Left lobe of liver (tissue), 2 donors: ENCODE measurements around the gene CDKL4. TPM values are rescaled to one million over a fixed set of nuclear protein-coding genes. Genes with fewer than 3 reads are reported as not detected.
"Not testable (repeated sequence)": the region's sequence is repeated elsewhere in the genome, so short reads cannot be mapped to it uniquely, and the experiment has no call there.

Experiments
- ATAC-seq: fragments of 200-7000 bp; cut with Tn5 transposase; one replicate; pipeline ENCODE4 v1.9.1; 2020; ENCODE audit warnings: mild to moderate bottlenecking, moderate library complexity
- DNase-seq: peaks from one replicate; pipeline ENCODE4 v3.0.0-alpha.2; 2020; ENCODE audit warnings: low spot score
- total RNA-seq: library from RNA; stranded (reverse); gene quantifications from one replicate; pipeline ENCODE4 v1.2.1, GENCODE V29; 2021
- donor health status: DM: no; HTN: no; CAD: no; lungs with moderate emphysema.
- donor health status: DM: no; HTN: yes; CAD: no.

CDKL4 gene
- total RNA-seq, result not detected

DNA sequence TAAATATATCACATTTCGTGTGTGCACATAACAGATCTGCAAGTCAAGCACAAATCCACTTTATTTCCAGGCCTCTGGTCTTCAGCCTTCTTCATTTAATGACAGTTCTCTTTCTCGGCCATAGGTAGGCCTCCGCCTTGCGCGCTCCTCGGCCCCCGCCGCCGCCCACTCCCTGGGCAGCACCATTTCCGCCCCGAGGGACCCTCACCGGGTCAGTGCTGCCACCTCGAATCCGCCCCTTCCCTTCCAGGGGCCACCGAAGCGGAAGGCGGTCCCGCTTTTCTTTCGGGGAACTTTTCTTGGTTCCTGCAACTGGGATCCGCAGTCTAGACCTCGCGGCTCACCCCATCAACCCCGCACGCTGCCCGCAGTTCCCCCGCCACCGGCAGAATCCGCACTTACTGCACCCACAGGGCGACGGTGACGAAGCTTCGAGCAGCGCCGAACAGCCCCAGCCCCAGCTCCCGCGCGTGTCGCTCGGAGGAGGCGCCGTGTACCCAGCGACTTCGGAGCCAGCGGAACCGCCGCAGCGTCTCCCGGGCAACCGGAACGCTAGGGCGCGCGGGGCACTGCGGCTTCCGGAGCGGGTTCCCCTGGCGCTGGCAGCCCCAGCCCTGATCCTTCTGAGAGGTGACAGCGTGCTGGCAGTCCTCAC, at the start of gene CDKL4:
Gene CDKL4, minus strand, starts transcription at position 502 of the 655 bp plus-strand sequence.
- peak; percentile 40 for ATAC-seq
- no peak for DNase-seq

DNA sequence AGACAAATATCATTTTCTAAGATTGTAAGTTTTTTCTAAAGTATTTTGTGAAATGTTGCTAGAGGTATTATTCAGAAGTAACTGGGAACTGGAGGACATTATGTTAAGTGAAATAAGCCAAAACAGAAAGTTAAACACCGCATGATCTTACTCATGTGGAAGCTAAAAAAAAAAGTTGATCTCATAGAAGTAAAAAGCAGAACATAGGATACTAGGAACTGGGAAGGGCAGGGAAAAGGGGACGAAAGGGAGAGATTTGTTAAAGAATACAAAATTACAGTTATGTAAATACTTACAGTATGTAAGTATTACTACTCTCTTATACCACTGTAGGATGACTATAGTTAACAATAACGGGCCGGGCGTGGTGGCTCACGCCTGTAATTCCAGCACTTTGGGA, 46.7 kb upstream of the CDKL4 start:
- ATAC-seq (no peak), DNase-seq (no peak)

DNA sequence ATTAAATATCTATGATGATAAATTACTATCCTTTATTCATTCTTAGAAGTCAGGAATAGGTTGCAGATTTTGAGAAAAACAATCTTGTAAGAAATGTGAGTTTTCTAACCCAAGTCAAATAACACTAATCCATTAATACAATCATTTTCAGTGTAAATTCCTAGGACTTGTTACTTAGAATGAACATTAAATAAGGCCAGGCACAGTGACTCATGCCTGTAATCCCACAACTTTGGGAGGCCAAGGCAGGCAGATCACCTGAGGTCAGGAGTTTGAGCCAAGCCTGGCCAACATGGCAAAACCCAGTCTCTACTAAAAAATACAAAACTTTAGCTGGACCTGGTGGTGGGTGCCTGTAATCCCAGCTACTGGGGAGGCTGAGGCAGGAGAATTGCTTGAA, 45.8 kb upstream of the CDKL4 start:
- ATAC-seq (no peak), DNase-seq (no peak)

DNA sequence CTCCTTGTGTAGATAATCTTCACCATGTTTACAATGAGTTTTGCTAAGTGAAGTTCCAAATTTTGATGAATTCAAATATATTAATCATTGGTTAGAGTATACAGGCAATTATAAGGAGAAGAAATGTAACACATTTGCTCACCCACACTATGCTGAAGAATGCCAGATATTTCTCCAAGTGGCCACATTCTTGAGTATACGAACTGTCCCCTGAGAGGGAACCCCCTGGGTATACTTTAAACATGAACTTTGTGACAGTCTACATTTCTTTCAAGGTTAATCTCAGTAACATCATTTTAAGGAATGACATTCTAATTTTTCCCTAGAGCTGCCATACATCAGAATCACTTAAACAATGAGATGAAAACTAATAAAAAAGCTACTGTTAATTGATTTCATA, 39.8 kb upstream of the CDKL4 start:
- no peak for DNase-seq
- no peak for ATAC-seq

DNA sequence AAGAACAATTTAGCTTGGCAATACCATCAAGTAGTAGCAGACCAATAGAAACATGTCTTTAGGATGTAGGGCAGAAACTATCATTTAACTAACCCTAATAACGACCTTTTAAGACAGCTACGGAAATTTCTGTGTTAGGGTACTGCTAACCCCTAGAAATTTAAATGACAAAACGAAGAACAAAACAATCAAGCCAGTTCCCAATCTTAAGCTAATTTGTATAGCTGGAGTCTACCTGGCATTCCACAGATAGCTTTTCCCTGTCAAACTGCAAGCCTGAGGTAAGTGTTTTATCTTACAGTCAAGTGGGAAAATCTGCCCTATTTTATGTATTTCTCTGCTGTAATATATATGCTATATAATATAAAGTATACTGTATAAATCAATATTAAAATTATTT, 37.6 kb upstream of the CDKL4 start:
- ATAC-seq (no peak), DNase-seq (no peak)

DNA sequence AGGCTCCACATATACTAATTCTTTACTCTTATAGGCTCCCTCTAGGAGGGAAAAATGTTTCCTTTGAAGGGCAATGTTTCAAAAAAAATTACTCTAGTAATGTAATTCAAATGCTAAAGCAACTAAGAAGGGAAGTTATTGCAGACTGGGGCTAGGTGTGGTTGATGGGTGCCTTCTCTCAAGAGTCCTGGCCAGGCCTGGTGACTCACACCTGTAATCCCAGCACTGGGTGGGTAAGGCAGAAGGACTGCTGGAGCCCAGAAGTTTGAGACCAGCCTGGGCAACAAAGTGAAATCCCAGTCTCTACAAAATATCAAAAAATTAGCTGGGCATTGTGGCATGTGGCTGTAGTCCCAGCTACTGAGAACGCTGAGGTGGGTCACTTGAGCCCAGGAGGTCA, 31.2 kb upstream of the CDKL4 start:
- DNase-seq (no peak), ATAC-seq (no peak)

DNA sequence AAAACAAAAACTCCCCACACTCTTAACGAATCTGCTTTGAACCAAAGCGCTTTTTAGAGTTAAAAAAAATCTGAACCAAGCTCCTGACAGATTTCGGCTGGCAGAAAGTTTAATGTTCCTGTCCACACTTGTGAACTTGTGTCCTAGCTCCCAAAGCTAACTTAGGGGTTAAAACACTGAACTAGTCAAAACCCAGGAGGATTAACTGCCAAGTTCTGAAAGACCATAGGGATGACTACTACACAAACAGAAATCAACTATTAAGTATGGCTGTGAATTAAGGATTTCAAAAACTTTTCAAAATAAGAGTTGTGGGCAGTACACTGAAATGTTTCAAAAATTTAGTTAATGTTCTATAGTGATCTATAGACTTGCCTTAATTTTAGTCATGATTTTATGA, 26.2 kb upstream of the CDKL4 start:
- DNase-seq, result no peak
- no peak for ATAC-seq

DNA sequence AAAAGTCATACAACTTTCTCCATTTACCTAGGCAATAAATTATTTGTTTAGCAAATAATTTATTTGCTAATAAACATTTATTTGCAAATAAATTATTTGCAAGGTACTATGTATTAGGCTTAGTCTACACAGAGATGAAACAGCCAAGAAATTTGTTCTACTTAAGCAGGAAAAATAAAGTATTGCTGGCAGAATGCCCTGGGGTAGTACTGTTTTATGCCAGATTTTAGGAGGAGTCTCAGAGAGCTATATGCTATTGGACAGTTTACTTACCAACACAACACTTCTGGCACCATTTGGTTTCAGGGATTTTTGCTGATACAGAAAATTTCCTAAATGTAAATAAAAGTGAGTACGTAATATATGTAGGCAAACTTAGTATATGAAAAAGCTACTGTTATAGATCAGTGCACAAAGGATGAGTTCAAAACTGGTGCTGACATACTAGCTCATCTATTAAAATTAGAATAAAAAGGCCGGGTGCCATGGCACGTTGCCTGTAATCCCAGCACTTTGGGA, 23.2 kb upstream of the CDKL4 start:
- ATAC-seq, result no peak
- DNase-seq, result no peak

DNA sequence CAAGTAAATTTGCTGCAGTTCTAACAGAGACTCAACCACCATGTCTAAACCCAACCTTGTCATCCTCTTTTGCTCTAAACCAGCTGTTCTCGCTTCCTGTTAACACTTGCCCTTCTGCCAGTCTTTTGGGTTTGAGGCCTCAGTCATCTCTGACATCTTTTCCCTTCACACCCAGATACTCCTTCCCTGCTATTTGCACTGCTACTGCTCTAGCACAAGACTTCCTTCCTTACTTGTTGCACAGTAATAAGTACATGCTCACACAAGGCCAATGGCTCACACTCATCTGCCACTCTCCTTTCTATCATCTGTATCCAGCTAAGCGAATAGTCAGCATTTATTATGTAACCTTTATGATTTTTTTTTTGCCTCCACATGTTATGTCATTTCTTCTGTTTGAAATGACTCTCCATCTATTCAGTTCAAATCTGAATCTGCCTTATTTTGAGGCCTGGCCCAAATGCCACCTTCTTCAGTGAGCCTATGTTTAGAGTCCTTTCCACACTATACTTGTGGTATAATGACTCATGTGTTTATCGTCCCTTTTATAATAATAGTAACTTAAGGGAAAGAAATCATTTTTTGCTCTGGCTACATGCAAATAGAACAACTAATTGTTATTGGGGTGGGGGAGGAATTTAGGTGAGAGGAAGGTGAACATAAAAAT, 22.5 kb upstream of the CDKL4 start:
- no peak for DNase-seq
- no peak for ATAC-seq

DNA sequence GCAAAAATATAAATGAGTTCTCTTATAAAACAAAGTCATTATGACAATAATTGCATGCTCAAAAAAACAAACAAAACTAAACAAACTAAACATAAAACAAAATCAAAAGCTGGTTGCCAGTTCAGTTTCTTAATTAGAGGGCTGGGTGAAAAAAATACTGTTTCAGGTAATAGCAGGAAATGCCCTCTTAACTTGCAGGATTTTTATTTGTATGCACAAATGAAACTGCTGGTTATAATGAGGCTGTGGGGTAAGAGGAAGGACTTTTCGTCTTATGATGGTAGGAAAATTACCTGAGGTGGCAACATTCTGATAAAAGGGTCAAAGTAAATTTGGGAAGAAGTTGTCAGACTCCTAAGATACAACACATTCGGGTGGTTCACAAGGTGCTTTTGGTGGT, 21.5 kb upstream of the CDKL4 start:
- DNase-seq (no peak), ATAC-seq (no peak)

DNA sequence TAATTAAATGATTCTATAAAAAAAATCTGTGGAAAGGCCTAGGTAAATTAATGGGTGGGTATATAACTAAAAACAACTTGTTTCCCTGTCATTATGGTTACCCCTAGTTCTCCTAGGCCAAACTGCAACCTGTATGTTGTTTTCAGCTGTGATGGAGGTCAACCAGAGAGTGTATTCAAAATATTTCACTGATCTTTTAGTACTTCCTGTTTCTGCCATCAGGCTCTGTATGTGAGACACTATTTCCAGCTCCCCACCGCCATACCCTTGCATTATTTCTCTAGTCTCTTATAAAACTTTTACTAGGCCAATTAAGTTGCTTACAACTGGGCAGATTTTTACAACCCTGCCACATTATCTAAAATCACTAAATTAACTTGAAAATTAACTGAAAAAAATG, 21.0 kb upstream of the CDKL4 start:
- DNase-seq, result no peak
- no peak for ATAC-seq

DNA sequence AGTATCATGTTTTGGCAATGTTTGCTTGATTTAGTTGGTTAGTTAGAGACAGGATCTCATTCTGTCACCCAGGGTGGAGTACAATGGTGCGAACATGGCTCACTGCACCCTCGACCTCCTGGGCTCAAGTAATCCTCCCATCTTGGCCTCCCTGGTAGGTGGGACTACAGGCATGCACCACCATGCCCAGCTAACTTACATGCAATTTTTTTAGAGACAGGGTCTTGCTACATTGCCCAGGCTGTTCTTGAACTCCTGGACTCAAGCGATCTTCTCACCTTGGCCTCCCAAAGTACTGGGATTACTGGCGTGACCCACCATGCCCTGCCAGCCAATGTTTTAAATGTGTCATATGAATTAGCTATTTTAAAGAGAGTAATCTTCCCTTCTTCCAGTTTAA, 16.3 kb upstream of the CDKL4 start:
- DNase-seq (no peak), ATAC-seq (no peak)

DNA sequence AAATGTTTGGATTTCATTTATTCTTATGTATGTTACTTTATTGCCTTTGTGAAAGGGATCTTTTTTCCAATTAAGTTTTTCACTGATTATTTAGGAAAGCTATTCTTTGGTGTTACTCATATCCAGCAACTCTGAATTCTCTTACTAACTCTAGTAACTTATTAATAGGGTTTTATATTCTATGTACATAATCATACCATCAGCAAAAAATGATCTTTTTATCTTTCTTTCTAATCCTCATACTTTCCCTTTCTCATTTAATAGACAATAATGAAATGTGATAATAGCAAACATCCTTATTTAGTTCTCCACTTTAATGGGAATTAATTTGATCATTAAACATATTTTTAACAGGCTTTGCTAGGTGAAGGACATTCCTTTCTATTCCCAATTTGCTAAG, 12.3 kb upstream of the CDKL4 start:
- ATAC-seq (no peak), DNase-seq (no peak)

DNA sequence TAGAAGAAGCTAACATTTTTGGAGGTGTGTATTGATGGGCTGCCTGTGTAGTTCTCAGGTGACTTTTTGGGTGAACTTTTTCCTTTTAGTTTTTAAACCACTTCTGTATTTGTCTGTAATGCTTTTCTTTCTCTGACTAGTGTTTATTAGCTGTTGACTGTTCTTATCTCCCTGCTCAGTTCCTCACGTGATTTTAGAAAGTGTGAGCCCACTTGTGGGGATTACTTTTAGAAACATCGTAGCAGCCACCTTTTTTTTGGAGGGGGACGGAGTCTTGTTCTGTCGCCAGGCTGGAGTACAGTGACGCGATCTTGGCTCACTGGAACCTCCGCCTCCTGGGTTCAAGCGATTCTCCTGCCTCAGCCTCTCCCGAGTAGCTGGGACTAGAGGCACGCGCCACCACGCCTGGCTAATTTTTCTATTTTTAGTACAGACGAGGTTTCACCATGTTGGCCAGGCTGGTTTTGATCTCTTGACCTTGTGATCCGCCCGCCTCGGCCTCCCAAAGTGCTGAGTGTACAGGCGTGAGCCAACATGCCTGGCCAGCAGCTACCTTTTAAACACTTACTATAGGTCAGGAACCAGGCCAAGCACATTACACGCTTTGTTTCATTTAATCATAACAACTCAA, 9.2 kb upstream of the CDKL4 start:
- DNase-seq (no peak), ATAC-seq (no peak)

DNA sequence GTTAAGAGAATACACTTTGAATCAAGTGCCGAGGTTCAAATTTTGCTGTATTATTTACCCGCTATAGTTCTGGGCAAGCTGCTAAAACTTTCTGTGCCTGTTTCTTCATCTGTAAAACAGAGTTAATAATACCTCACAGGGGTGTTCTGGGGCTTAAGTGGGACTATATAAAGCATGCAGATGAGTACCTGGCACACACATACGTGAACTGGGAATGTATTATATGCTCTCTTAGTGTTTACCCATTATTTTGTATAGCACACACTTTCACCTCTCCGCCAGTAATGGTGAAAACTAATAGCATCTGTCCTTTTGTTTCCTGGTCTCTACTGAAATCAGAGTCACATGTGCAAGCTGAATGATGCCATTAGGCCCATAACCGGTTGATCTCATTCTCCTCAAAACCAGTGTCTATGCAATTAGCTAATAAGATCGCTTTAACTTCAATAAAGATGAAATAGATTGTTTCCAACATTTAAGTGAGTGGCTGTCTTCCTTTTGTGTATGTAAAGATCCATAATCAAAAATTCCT, 3.8 kb upstream of the CDKL4 start:
- ATAC-seq (no peak), DNase-seq (no peak)

DNA sequence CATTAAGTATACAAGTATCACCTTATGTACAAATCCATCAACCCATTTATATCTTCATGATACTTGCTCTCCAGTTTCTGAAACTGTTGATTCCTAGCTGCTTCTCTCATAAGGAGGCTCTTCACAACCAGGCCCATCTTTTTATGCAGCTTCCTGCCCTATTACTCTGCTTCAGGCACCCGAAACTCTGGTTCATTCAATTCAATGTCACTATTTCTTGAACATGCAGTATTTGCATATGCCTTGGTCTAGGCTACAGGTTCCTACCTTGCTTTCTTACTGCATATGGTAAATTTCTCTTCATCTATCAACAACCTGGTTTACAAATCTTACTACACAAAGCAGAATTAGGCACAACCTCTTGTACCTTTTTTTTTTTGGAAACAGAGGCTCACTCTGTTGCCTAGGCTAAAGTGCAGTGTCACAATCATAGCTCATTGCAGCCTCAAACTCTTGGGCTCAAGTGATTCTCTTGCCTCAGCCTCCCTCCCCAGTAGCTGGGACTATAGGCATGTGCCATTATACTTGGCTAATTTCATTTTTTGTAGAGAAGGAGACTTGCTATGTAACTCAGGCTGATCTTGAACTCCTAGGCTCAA, 2.7 kb upstream of the CDKL4 start:
- ATAC-seq (no peak), DNase-seq (no peak)

DNA sequence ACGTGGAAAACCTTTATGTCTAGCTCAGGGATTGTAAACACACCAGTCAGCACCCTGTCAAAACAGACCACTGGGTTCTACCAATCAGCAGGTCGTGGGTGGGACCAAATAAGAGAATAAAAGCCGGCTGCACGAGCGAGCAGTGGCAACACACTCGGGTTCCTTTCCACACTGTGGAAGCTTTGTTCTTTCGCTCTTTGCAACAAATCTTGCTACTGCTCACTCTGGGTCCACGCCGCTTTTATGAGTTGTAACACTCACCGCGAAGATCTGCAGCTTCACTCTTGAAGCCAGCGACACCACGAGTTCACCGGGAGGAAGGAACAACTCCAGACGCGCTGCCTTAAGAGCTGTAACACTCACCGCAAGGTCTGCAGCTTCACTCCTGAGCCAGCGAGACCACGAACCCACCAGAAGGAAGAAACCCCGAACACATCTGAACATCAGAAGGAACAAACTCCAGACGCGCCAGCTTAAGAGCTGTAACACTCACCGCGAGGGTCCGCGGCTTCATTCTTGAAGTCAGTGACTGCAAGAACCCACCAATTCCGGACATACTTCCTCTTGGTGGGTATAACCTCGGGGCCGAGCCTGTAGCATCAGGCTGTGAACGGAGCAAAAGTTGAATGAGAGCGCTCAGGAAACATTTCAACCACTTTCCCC, 1.3 kb upstream of the CDKL4 start:
- ATAC-seq, DNase-seq: not testable (repeated sequence)

DNA sequence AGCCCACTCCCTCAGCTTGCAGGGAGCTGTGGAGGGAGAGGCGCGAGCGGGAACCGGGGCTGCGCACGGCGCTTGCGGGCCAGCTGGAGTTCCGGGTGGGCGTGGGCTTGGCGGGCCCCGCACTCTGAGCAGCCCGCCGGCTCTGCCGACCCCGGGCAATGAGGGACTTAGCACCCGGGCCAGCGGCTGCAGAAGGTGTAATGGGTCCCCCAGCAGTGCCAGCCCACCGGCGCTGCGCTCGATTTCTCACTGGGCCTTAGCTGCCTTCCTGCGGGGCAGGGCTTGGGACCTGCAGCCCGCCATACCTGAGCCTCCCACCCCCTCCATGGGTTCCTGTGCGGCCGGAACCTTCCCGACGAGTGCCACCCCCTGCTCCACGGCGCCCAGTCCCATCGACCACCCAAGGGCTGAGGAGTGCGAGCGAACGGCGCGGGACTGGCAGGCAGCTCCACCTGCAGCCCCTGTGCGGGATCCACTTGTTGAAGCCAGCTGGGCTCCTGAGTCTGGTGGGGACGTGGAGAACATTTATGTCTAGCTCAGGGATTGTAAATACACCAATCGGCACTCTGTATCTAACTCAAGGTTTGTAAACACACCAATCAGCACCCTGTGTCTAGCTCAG, 582 bp upstream of the CDKL4 start:
- not testable (repeated sequence) for ATAC-seq, DNase-seq

DNA sequence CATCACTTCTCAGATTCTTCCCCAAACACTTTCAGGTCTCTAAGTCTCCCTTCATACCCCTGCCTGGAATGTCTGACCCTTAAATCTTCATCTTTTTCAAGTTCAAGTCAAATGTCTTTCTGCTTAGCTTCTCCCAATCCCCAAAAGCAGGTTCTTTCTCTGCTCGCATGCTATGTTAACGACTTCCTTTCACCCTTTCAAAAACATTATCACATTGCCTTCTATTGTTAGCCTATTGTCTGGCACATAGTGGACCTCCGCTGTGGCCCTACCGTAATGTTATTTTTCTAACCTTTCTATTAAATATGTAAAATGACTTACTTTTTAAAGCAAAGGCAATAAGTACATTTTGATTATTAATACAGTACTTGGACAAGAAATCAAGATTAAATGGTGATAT, 2.2 kb downstream of the CDKL4 start:
- no peak for DNase-seq
- ATAC-seq, result no peak

DNA sequence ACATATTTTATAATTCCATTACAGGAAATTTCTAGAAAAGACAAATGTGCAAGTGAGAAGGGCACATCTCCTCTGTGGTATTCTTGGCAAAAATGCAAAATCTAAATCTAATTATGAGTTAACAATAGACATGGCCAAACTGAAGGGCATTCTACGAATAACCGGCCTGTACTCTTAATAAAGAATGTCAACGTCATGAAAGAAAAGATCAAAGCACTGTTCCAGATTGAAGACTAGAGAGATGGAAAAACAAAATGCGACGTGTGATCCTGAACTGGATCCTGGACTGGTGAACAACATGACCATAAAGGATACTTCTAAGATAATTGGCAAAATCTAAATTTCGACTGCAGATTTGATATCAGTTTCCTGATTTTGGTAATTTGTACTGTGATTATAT, 3.0 kb downstream of the CDKL4 start:
- no peak for ATAC-seq
- DNase-seq, result no peak

DNA sequence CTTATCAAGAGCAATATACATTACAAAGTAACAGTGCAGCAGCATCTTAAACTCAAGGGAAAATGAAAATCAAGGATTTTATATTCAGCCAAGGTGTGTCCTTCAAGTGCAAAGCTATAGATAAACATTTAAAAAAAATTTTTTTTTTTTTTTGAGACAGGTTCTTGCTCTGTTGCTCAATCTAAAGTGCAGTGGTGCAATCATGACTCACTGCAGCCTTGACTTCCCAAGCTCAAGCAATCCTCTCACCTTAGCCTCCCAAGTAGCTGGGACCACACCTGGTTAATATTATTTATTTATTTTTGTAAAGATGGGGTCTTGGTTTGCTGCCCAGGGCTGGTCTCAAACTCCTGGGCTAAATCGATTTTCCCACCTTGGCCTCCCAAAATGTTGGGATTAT, 9.0 kb downstream of the CDKL4 start:
- ATAC-seq (no peak), DNase-seq (no peak)
